Measurements from ENCODE around the gene SBK2.

Gene SBK2

DNA sequence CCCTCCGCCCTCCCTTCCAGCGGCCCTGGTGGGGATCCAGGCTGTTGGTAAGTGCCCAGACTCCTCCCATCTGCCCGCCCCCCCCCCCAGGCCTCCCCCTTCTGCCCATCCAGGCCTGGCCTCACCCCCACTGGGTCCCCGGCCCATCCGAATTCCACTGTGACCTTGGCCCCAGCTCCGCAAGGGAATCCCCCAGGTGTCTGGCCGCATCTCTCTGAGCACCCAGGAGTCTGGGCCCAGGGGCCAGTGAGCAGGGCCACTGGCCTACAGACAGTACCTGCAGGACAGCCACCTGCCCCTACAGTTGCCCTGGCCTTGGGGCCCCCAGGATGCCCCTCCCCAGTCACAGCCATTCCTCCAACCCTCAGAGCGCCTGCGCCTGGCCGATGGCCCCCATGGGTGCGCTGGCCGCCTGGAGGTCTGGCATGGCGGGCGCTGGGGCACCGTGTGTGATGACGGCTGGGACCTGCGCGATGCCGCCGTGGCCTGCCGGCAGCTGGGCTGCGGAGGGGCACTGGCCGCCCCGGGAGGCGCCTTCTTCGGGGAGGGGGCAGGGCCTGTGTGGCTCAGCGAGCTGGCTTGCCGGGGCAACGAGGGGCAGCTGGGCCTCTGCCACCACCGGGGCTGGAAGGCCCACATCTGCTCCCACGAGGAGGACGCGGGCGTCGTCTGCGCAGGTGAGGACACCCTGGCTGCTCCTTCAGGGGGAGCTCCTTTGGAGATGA lies 47.8 kb downstream of the SBK2 start:
- TF ChIP-seq, protein P1, sequence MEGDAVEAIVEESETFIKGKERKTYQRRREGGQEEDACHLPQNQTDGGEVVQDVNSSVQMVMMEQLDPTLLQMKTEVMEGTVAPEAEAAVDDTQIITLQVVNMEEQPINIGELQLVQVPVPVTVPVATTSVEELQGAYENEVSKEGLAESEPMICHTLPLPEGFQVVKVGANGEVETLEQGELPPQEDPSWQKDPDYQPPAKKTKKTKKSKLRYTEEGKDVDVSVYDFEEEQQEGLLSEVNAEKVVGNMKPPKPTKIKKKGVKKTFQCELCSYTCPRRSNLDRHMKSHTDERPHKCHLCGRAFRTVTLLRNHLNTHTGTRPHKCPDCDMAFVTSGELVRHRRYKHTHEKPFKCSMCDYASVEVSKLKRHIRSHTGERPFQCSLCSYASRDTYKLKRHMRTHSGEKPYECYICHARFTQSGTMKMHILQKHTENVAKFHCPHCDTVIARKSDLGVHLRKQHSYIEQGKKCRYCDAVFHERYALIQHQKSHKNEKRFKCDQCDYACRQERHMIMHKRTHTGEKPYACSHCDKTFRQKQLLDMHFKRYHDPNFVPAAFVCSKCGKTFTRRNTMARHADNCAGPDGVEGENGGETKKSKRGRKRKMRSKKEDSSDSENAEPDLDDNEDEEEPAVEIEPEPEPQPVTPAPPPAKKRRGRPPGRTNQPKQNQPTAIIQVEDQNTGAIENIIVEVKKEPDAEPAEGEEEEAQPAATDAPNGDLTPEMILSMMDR (conservative IDR thresholded peaks at IDR 0.05) = no peak
- no peak overlapping the region for H3K27ac ChIP-seq

DNA sequence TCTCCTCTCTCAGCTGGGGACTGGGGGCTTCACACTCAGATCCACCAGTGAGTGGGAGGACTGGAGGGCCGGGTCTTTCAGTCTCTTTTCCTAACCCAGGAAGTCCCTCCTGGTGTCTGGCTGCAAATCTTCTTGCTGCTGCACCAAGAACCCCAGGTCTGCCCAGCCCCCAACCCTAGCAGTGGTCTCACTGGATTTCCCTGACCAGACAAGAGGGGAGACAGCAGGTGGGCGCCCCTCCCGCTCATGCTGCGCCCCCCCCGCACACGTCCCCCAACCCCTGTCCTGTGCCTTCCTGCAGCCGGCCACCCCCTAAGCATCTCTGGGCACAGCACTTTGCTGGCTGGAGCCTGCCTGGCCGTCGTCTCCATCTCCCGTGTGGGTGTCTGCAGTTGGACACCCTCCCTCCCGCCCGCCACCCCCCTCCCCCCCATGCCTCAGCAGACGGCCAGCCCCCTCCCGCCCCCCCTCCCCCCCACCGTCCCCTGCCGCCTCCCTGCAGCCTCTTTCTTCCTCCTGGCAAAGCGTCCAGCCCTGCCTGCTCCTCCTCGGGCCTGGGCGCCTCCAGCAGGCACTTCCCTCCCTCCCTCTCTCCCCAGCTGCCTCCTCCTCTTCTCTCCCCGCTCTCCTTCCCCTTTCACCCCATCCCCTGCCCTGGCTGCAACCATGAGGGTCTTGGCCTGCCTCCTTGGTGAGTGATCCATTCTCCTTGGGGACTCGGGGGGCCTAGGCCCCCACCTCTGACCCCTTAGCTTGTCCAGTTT lies 48.8 kb downstream of the SBK2 start, which contains the start of gene SSC5D:
TSS of gene SSC5D (plus strand) at position 513 of the 764 bp plus-strand sequence. CDS start at position 667, 154 bp downstream.
- H3K27ac ChIP-seq = 0 out of 2 replicates have a peak within 1 kb of the TSS, but pooled peaks have one; percentile 13
- TF ChIP-seq, protein P1 (conservative IDR thresholded peaks at IDR 0.05) = no peak

DNA sequence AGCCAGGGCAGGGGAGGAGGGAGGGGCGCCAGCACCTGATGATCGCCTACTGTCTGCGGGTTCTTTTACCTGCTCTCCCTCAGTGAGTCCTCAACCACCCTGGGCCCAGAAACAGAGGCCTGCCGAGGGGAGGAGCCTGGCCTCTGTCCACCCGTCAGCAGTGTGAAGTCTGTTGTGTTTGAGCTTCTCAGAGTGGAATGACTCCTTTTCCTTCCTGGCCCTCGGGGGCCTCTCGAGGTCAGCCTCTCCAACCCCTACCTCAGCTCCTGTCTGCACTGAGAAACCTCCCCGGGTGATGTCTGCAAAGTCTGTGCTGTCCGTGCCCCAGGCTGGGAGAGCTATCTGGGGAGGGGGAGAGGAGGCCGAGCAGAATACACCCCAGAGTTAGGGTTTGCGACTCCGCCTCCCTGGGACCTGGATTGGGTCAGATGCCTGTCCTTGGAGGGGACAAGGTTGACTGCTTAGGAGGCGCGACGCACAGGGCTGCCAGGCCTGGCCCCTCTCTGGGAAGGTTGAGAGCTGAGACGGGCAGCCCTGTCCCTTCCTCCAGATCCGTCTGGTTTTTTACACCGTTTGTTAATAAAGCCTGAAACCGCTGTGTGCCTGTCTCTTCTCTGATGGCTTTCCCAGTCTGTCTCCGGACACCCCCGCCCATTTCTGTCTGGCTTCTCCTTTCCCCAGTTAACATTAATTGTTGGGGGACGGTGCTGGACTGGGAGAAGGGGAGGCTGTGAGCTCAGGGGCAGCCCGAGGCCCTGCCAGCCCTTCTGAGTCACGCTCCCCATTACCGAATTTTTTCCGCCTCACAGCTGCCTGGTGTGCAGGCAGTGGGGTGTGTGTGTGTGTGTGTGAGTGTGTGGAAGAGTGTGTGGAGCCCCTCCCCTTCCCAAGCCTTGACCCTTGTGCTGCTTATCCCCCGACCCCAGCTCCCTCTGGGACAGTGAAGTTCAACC lies 49.7 kb downstream of the SBK2 start:
- TF ChIP-seq, protein P1 (conservative IDR thresholded peaks at IDR 0.05) = no peak
- H3K27ac ChIP-seq = 0 out of 2 replicates have a peak overlapping the region, but pooled peaks have one; percentile 13

DNA sequence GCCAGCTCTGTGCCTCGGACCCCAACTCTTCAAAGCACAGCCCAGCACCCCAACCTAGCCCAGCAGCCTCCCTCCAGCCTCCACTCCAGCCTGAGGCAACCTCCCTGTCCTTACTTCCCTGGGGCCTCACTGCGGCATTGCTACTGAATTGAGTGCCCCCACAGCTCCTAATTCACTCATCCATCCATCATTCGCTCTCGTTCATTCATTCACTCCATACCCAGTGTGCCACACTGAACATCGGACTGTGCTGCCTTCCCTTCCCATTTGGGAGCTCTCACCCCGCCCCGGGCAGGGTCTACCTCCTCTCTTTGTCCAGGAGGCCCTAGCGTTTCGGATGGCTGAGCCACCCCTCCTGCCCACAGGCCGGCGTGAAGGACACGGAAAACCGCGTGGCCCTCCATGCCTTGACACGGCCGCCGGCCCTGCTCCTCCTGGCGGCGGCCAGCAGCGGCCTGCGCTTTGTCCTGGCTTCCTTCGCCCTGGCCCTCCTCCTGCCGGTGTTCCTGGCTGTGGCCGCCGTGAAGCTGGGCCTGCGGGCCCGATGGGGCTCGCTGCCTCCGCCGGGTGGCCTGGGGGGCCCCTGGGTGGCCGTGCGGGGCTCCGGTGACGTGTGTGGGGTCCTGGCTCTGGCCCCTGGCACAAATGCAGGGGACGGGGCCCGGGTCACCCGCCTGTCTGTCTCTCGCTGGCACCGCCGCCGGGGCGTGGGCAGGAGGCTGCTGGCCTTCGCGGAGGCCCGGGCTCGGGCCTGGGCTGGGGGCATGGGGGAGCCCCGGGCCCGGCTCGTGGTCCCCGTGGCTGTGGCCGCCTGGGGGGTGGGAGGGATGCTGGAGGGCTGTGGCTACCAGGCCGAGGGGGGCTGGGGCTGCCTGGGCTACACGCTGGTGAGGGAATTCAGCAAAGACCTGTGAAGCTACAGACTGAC lies 50.6 kb downstream of the SBK2 start:
- TF ChIP-seq, protein P1 (conservative IDR thresholded peaks at IDR 0.05) = no peak
- H3K27ac ChIP-seq = 0 out of 2 replicates have a peak overlapping the region, but pooled peaks have one; percentile 82

DNA sequence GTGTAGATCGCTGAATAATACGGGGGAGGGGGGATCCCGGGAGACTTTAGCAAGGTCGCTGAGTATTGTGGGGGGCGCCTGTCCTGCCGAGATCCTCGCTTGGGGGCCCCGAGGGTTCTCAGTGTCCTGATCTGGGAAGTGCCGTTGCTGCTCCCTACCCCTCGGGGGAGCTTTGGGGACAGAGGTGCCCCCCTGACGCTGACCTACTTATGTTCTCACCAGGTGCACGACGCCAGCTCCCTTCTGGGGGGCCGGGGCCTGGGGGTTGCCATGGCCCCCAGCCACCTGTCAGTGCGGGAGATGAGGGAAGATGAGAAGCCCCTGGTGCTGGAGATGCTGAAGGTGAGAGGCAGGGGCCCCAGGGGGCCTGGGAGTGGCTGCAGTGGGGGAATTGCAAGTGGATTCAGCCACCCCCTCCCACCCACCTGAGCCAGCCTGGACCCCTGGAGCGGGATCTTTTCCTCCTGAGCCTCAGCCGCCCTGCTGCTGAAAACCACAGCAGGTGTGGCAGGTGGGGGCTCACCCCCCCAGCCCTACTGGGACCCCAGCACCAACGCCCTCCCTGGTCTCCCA lies 51.4 kb downstream of the SBK2 start:
- peak overlapping the region; percentile 82 for H3K27ac ChIP-seq
- TF ChIP-seq, protein P1 (conservative IDR thresholded peaks at IDR 0.05) = no peak
